Transverse colon (tissue), 4 donors: ENCODE data around the gene LRFN2. TPM values are rescaled to one million over a fixed set of nuclear protein-coding genes. Genes with fewer than 3 reads are reported as not detected.

Experiments used
- DNase-seq: peaks from one replicate; pipeline ENCODE4 v3.0.0-alpha.2; 2019
- H3K27ac ChIP-seq, 4 donors: fragments of 200-600 bp; sonication (generic); 2 replicates each; pipeline ENCODE4 v1.5.1; 2016 to 2018; ENCODE audit warnings: inconsistent platforms in 4 of 4
- H3K27me3 ChIP-seq: fragments of 200-600 bp; sonication (generic); 2 replicates; pipeline ENCODE4 v1.5.1; 2017; ENCODE audit warnings: inconsistent platforms
- H3K36me3 ChIP-seq, 4 donors: fragments of 200-600 bp; sonication (generic); 2 replicates each; pipeline ENCODE4 v1.5.1; 2017 to 2019; ENCODE audit warnings: inconsistent platforms in 4 of 4
- H3K4me1 ChIP-seq, 4 donors: fragments of 200-600 bp; sonication (generic); 2 replicates each; pipeline ENCODE4 v1.5.1; 2017 to 2020; ENCODE audit warnings: inconsistent platforms in 4 of 4
- H3K4me3 ChIP-seq, 4 donors: fragments of 200-600 bp; sonication (generic); 1 replicate in 1 of 4; 2 replicates in 3 of 4; pipeline versions ENCODE4 v1.5.1 to v1.6.1; 2017 to 2019; ENCODE audit warnings: inconsistent platforms in 4 of 4
- H3K9me3 ChIP-seq, 2 donors: fragments of 200-600 bp; sonication (generic); 2 replicates each; pipeline ENCODE4 v1.5.1; 2017 to 2019; ENCODE audit warnings: inconsistent platforms in 2 of 2
- CTCF ChIP-seq, 5 experiments: fragments of 200-600 bp in 3 of 5; fragments of 450-650 bp in 2 of 5; sonication (generic) in 3 of 5; IDR thresholded peaks; 1 replicate in 2 of 5; 2 replicates in 3 of 5; pipeline ENCODE4 v1.5.1; 2016 to 2017; ENCODE audit warnings: antibody characterized with exemption in 5 of 5, inconsistent platforms in 3 of 5, mild to moderate bottlenecking in 2 of 5, moderate library complexity in 1 of 5
- EP300 ChIP-seq: sonication (generic); formaldehyde crosslinking; IDR thresholded peaks from one replicate; pipeline ENCODE4 v1.6.1; 2017; ENCODE audit warnings: antibody characterized with exemption, low read depth
- POLR2A ChIP-seq: fragments of 450-650 bp; IDR thresholded peaks from one replicate; pipeline ENCODE4 v1.6.1; 2016; ENCODE audit warnings: antibody characterized with exemption, mild to moderate bottlenecking, moderate library complexity
- POLR2AphosphoS5 ChIP-seq, 3 donors: sonication (generic); formaldehyde crosslinking; IDR thresholded peaks; one replicate each; pipeline ENCODE4 v1.6.1; 2016; ENCODE audit warnings: antibody characterized with exemption in 3 of 3
- WGBS, 2 donors: methylation state at CpG; one replicate each; pipeline ENCODE4 v1.1.5; 2018; ENCODE audit warnings: low coverage in 1 of 2; 5-methylcytosine and 5-hydroxymethylcytosine counted together
- in situ Hi-C, 4 donors: fragments of 200-750 bp; cut with MboI; loops; one replicate each; pipeline versions ENCODE4 v1.15.0 to v1.15.1; 2017; ENCODE audit warnings: low sequenced_read_pairs in 3 of 4, low pct_ligation_motif_present in 1 of 4, low pct_unique_long_range_greater_than_20kb in 1 of 4
- intact Hi-C: fragments of 100-400 bp; cut with DNase I; formaldehyde crosslinking; loops from one replicate; pipeline ENCODE4 v1.15.1; 2023; ENCODE audit warnings: low total_unique reads
- total RNA-seq, 4 donors: library from RNA; depleted of rRNA; stranded (reverse); fragments of >200 nt; gene quantifications; one replicate each; pipeline ENCODE4 v1.1.0, GENCODE V29; 2016

The LRFN2 gene
- total RNA-seq, 4 donors from 2014 or later = 0.40 to 0.41 TPM; not detected in 2

- no peaks in the 10 kb centered on the region for H3K36me3 ChIP-seq
- in situ Hi-C loops (no loop called here), intact Hi-C loops (no loop called here)
- DNase-seq = no peak
- no peak for TF ChIP-seq POLR2A
- TF ChIP-seq POLR2AphosphoS5 (IDR thresholded peaks at IDR 0.05) = no peak
- no peak for TF ChIP-seq CTCF (IDR thresholded peaks at IDR 0.05)
- no peak for TF ChIP-seq EP300
- H3K27me3 ChIP-seq = no peaks in the 10 kb centered on the region
- no peak overlapping the region for H3K4me3 ChIP-seq
- no peaks in the 10 kb centered on the region for H3K9me3 ChIP-seq
- H3K4me1 ChIP-seq = no peaks in the 10 kb centered on the region
- 35 to 69% methylated on average over 3 to 7 of the region's 7 CpGs for WGBS, 2 donors
- H3K27ac ChIP-seq = no peak overlapping the region
Observed at GRCh38 chr6:40479706-40480105, 107.5 kb downstream of the LRFN2 start.

- no peaks in the 10 kb centered on the region for H3K4me1 ChIP-seq
- no peak overlapping the region for H3K4me3 ChIP-seq
- in situ Hi-C loops (no loop called here), intact Hi-C loops (no loop called here)
- WGBS, 2 donors = 38 to 66% methylated on average over 3 to 19 of the region's 19 CpGs
- DNase-seq = peak; percentile 15
- H3K9me3 ChIP-seq = no peaks in the 10 kb centered on the region
- no peak overlapping the region for H3K27ac ChIP-seq
- no peaks in the 10 kb centered on the region for H3K27me3 ChIP-seq
- TF ChIP-seq EP300 = no peak
- TF ChIP-seq POLR2AphosphoS5 (IDR thresholded peaks at IDR 0.05) = no peak
- TF ChIP-seq POLR2A = no peak
- no peak for TF ChIP-seq CTCF (IDR thresholded peaks at IDR 0.05)
- H3K36me3 ChIP-seq = no peaks in the 10 kb centered on the region
Observed at GRCh38 chr6:40477246-40478126, 109.7 kb downstream of the LRFN2 start.

GRCh38 chr6:40476673-40477072 is 110.5 kb downstream of the LRFN2 start:
- Histone ChIP-seq H3K27ac (no peak overlapping the region), H3K27me3 (no peaks in the 10 kb centered on the region), H3K4me3 (no peak overlapping the region), H3K9me3 (no peaks in the 10 kb centered on the region), H3K4me1 (no peaks in the 10 kb centered on the region), H3K36me3 (no peaks in the 10 kb centered on the region)
- in situ Hi-C loops = no loop called here
- TF ChIP-seq EP300 (no peak), POLR2AphosphoS5 (IDR thresholded peaks at IDR 0.05) (no peak), POLR2A (no peak), CTCF (IDR thresholded peaks at IDR 0.05) (no peak)
- intact Hi-C loops = no loop called here
- DNase-seq = no peak
- WGBS, 2 donors = 85 to 89% methylated on average over 3 to 6 of the region's 6 CpGs

- Histone ChIP-seq H3K4me3 (no peak overlapping the region), H3K4me1 (no peaks in the 10 kb centered on the region), H3K9me3 (no peaks in the 10 kb centered on the region), H3K36me3 (no peaks in the 10 kb centered on the region), H3K27me3 (no peaks in the 10 kb centered on the region), H3K27ac (no peak overlapping the region)
- WGBS, 2 donors = 83 to 87% methylated on average over 1 to 3 of the region's 3 CpGs
- no peak for DNase-seq
- intact Hi-C loops = no loop called here
- no peak for TF ChIP-seq EP300
- TF ChIP-seq POLR2AphosphoS5 (IDR thresholded peaks at IDR 0.05) = no peak
- TF ChIP-seq POLR2A = no peak
- no peak for TF ChIP-seq CTCF (IDR thresholded peaks at IDR 0.05)
- in situ Hi-C loops = no loop called here
Observed at GRCh38 chr6:40474937-40475336, 112.2 kb downstream of the LRFN2 start.
